HCT116 (cell line): Measurements from ENCODE around the gene SWT1. TPM values are rescaled to one million over a fixed set of nuclear protein-coding genes. Genes with fewer than 3 reads are reported as not detected.

Experiments
- ATAC-seq: fragments of 200-7000 bp; cut with Tn5 transposase; 2 replicates; pipeline ENCODE4 v1.9.1; 2020; ENCODE audit warnings: mild to moderate bottlenecking, moderate library complexity
- BruUV-seq: library from RNA; stranded (reverse); fragments of 400-500 nt; replicated peaks from 2 replicates; lab custom pipeline; 2021; lab: Mats Ljungman, UMichigan
- CTCF ChIA-PET: fragments of 300-600 bp; sonication (Branson Sonifier 250); formaldehyde crosslinking; loops from one replicate; lab custom pipeline; 2021; ENCODE audit warnings: antibody characterized with exemption; lab: Charles Lee
- POLR2A ChIA-PET: fragments of 300-600, 350-600 bp; sonication (Branson Sonifier 250); formaldehyde crosslinking; loops from one replicate; lab custom pipeline; 2021; ENCODE audit warnings: antibody characterized with exemption; lab: Charles Lee
- RAD21 ChIA-PET, 2 experiments: fragments of 300-600 bp; sonication (Branson Sonifier 250); formaldehyde crosslinking; loops; one replicate each; lab custom pipeline; 2023; ENCODE audit warnings: low total read pairs in 2 of 2; ENCODE audit not compliant: uncharacterized antibody in 2 of 2, unreplicated experiment in 2 of 2, low non-redundant PET in 1 of 2; lab: Charles Lee
- DNase-seq: peaks from one replicate; pipeline ENCODE4 v3.0.0-alpha.2; 2010; ENCODE audit warnings: low read depth, low spot score
- H2AFZ ChIP-seq: fragments of 200-600 bp; shearing (Covaris generic), sonication (generic); 2 replicates; pipeline ENCODE4 v1.6.1; 2017; ENCODE audit warnings: low read depth, mixed run types, mixed read lengths, antibody characterized with exemption, low read length; ENCODE audit not compliant: poor library complexity, severe bottlenecking
- H3K27ac ChIP-seq: 2 replicates; pipeline ENCODE4 v1.5.1; 2012; ENCODE audit warnings: low read depth, low read length
- H3K27me3 ChIP-seq: fragments of 200-600 bp; sonication (generic); 2 replicates; pipeline ENCODE4 v1.6.1; 2016; ENCODE audit warnings: mixed run types, low read length, mixed read lengths; ENCODE audit not compliant: insufficient read depth
- H3K36me3 ChIP-seq, 2 experiments: fragments of 200-500 bp in 1 of 2; fragments of 200-600 bp in 1 of 2; sonication (Bioruptor generic) in 1 of 2; sonication (generic) in 1 of 2; 2 replicates each; pipeline versions ENCODE4 v1.5.1 to v1.6.1; 2014 to 2016; ENCODE audit warnings: low read length in 2 of 2, inconsistent platforms in 1 of 2, mixed read lengths in 1 of 2, mixed run types in 1 of 2; ENCODE audit not compliant: insufficient read depth in 2 of 2, control insufficient read depth in 1 of 2
- H3K4me1 ChIP-seq, 2 experiments: fragments of 200-600 bp in 1 of 2; sonication (generic) in 1 of 2; 2 replicates each; pipeline versions ENCODE4 v1.5.1 to v1.6.1; 2012 to 2017; ENCODE audit warnings: low read length in 2 of 2, inconsistent platforms in 1 of 2, mild to moderate bottlenecking in 1 of 2, mixed read lengths in 1 of 2, mixed run types in 1 of 2, moderate library complexity in 1 of 2; ENCODE audit not compliant: insufficient read depth in 2 of 2, control insufficient read depth in 1 of 2
- H3K4me2 ChIP-seq: fragments of 200-600 bp; sonication (generic); 2 replicates; pipeline ENCODE4 v1.6.1; 2017; ENCODE audit warnings: mixed run types, low read length, mixed read lengths
- H3K4me3 ChIP-seq, 2 experiments: fragments of 200-600 bp in 1 of 2; sonication (generic) in 1 of 2; replicated peaks in 1 of 2; 2 replicates each; pipeline ENCODE4 v1.5.1; 2011 to 2016; ENCODE audit warnings: low read length in 2 of 2, control low read depth in 1 of 2, low read depth in 1 of 2, mild to moderate bottlenecking in 1 of 2, mixed read lengths in 1 of 2, mixed run types in 1 of 2
- H3K79me2 ChIP-seq: fragments of 200-600 bp; sonication (generic); 2 replicates; pipeline ENCODE4 v1.6.1; 2017; ENCODE audit warnings: mild to moderate bottlenecking, mixed run types, low read length, moderate library complexity, mixed read lengths; ENCODE audit not compliant: insufficient read depth
- H3K9ac ChIP-seq: fragments of 200-600 bp; sonication (generic); 2 replicates; pipeline ENCODE4 v1.6.1; 2016; ENCODE audit warnings: low read length, mixed read lengths
- H3K9me2 ChIP-seq: fragments of 200-600 bp; sonication (generic), shearing (Covaris generic); 2 replicates; pipeline ENCODE4 v1.6.1; 2017; ENCODE audit warnings: mixed run types, mild to moderate bottlenecking, moderate library complexity; ENCODE audit not compliant: insufficient read depth
- H3K9me3 ChIP-seq, 2 experiments: fragments of 200-500 bp in 1 of 2; fragments of 200-600 bp in 1 of 2; sonication (Bioruptor generic) in 1 of 2; sonication (generic) in 1 of 2; 2 replicates each; pipeline ENCODE4 v1.6.1; 2014 to 2017; ENCODE audit warnings: low read length in 2 of 2, mixed read lengths in 2 of 2, inconsistent platforms in 1 of 2, low read depth in 1 of 2, mild to moderate bottlenecking in 1 of 2, mixed run types in 1 of 2, moderate library complexity in 1 of 2; ENCODE audit not compliant: control insufficient read depth in 1 of 2, insufficient read depth in 1 of 2
- H4K20me1 ChIP-seq: fragments of 200-600 bp; sonication (generic), shearing (Covaris generic); 2 replicates; pipeline ENCODE4 v1.6.1; 2017; ENCODE audit warnings: mixed run types, mild to moderate bottlenecking, moderate library complexity; ENCODE audit not compliant: insufficient read depth
- EGR1 ChIP-seq: IDR thresholded peaks from 2 replicates; pipeline ENCODE4 v1.6.1; 2012; ENCODE audit warnings: low read depth
- JUND ChIP-seq: IDR thresholded peaks from 2 replicates; pipeline ENCODE4 v1.6.1; 2012
- RAD21 ChIP-seq: IDR thresholded peaks from 2 replicates; pipeline ENCODE4 v1.6.1; 2012; ENCODE audit warnings: low read depth, mild to moderate bottlenecking
- SIN3A ChIP-seq: IDR thresholded peaks from 2 replicates; pipeline ENCODE4 v1.6.1; 2012; ENCODE audit warnings: low read depth
- SP1 ChIP-seq: IDR thresholded peaks from 2 replicates; pipeline ENCODE4 v1.6.1; 2012; ENCODE audit warnings: low read depth
- ZFX ChIP-seq: fragments of 450-650 bp; IDR thresholded peaks from 2 replicates; pipeline ENCODE4 v1.6.1; 2017
- intact Hi-C: fragments of 100-400 bp; cut with micrococcal nuclease; formaldehyde crosslinking; loops from 2 replicates; pipeline ENCODE4 v1.10.0; 2022
- total RNA-seq: library from RNA; stranded (reverse); gene quantifications from one replicate; pipeline ENCODE4 v1.2.1, GENCODE V29; 2021; ENCODE audit not compliant: unreplicated experiment
- TF ChIP-seq, protein P1 (sequence below), 3 experiments: fragments of 200-600 bp in 1 of 3; sonication (generic) in 1 of 3; IDR thresholded peaks in 2 of 3; conservative IDR thresholded peaks in 1 of 3; 2 replicates each; pipeline ENCODE4 v1.5.1; 2012 to 2017; ENCODE audit warnings: low read depth in 2 of 3, low read length in 2 of 3, antibody characterized with exemption in 1 of 3, borderline replicate concordance in 1 of 3, control low read depth in 1 of 3, mild to moderate bottlenecking in 1 of 3, mixed read lengths in 1 of 3, mixed run types in 1 of 3, moderate library complexity in 1 of 3; ENCODE audit not compliant: insufficient read depth in 1 of 3

SWT1 gene
- total RNA-seq, 1 experiment from 2014 or later, result 3.3 TPM

DNA sequence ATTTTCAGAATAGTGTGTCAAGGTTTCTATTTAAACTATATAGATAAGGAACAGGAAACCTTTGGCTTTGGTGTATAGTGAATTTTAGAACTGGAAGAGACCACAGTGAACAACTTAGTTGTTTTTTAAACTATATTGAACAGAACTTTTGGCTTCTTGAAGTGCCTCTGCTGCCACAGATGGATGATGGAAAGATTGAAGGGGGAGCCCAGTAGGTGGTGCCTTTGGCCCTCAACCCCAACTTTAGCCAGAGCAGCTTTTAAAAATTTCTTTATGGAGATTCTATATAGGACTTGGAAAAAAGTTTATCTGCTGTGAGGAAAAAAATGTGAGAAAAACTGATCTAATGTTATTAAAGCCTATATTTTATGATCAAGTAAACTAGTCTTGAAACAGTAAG, 50.2 kb downstream of the SWT1 start:
- ChIA-PET CTCF (no interaction called here), RAD21 (no interaction called here), POLR2A (no interaction called here)
- peak; percentile 12; the same call in 1 of the 2 replicates for TF ChIP-seq RAD21
- no peak for TF ChIP-seq ZFX
- TF ChIP-seq SP1, result no peak
- ATAC-seq (no peak), DNase-seq (no peak)
- H3K27me3 ChIP-seq, result no peaks in the 10 kb centered on the region
- intact Hi-C loops, result no loop called here
- no peaks in the 10 kb centered on the region for H3K9me3 ChIP-seq
- no peaks in the 10 kb centered on the region for H3K9me2 ChIP-seq
- no peaks in the 10 kb centered on the region for H4K20me1 ChIP-seq
- BruUV-seq, result no TSS peak
- H2AFZ ChIP-seq, result no peak overlapping the region
- H3K27ac ChIP-seq, result no peak overlapping the region
- no peak overlapping the region for H3K9ac ChIP-seq
- no peak overlapping the region for H3K4me3 ChIP-seq
- H3K4me2 ChIP-seq, result no peak overlapping the region
- H3K4me1 ChIP-seq, result no peaks in the 10 kb centered on the region
- H3K36me3 ChIP-seq, result no peaks in the 10 kb centered on the region
- no peaks in the 10 kb centered on the region for H3K79me2 ChIP-seq

DNA sequence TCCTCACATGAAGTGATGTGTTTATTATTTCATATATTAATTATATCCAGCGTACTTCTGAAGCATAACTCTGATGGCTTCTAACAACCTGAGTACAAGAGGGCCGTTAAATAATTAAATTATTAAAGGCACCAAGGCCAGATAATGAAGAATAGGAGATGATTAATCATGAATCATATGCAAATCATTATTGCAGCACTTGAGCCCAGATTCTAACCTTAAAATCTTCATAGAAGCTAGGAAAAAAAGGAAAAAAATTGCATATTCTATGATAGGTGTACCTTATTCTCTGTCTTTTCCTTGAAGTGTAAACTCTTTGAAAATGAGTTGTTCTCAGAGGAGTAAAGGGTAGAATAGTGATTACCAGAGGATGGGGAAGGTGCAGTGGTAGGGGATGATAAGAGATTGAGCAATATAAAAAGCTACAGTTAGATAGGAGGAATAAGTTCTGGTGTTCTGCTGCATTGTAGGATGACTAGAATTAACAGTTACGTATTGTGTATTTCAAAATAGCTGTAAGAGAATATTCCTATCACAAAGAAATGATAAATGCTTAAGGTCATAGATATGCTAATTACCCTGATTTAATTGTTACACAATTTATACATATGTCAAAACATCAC, 51.1 kb downstream of the SWT1 start:
- ATAC-seq, result no peak
- CTCF ChIA-PET, result no interaction called here
- intact Hi-C loops, result no loop called here

More for the DNA sequence above, 51.1 kb downstream of the SWT1 start:
- Histone ChIP-seq H2AFZ (no peak overlapping the region), H3K4me1 (no peaks in the 10 kb centered on the region), H3K9me3 (no peaks in the 10 kb centered on the region)
- POLR2A ChIA-PET, result no interaction called here
- TF ChIP-seq JUND, result no peak
- TF ChIP-seq SIN3A, result no peak
- TF ChIP-seq EGR1, result no peak
- no peak for TF ChIP-seq ZFX
- TF ChIP-seq, protein P1, sequence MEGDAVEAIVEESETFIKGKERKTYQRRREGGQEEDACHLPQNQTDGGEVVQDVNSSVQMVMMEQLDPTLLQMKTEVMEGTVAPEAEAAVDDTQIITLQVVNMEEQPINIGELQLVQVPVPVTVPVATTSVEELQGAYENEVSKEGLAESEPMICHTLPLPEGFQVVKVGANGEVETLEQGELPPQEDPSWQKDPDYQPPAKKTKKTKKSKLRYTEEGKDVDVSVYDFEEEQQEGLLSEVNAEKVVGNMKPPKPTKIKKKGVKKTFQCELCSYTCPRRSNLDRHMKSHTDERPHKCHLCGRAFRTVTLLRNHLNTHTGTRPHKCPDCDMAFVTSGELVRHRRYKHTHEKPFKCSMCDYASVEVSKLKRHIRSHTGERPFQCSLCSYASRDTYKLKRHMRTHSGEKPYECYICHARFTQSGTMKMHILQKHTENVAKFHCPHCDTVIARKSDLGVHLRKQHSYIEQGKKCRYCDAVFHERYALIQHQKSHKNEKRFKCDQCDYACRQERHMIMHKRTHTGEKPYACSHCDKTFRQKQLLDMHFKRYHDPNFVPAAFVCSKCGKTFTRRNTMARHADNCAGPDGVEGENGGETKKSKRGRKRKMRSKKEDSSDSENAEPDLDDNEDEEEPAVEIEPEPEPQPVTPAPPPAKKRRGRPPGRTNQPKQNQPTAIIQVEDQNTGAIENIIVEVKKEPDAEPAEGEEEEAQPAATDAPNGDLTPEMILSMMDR (IDR thresholded peaks at IDR 0.05 in 2 of 3, conservative IDR thresholded peaks at IDR 0.05 in 1 of 3; ENCODE audit: borderline replicate concordance in 1 of 3, insufficient read depth in 1 of 3, low read depth in 2 of 3, low read length in 2 of 3), result no peak
- TF ChIP-seq, all 23 proteins: peak for 0
- H3K4me2 ChIP-seq, result no peak overlapping the region
- no peaks in the 10 kb centered on the region for H3K36me3 ChIP-seq
- BruUV-seq, result no TSS peak
- no peaks in the 10 kb centered on the region for H4K20me1 ChIP-seq
- H3K9ac ChIP-seq, result no peak overlapping the region
- H3K4me3 ChIP-seq, result no peak overlapping the region
- no peak overlapping the region for H3K27ac ChIP-seq
- RAD21 ChIA-PET, result no interaction called here
- H3K79me2 ChIP-seq, result no peaks in the 10 kb centered on the region
- no peaks in the 10 kb centered on the region for H3K27me3 ChIP-seq
- H3K9me2 ChIP-seq, result no peaks in the 10 kb centered on the region
- no peak for DNase-seq
